SH-SY5Y (cell line): ENCODE data around the gene TRMO.

ENCODE experiments used
- GATA2 ChIP-seq: IDR thresholded peaks from 2 replicates; pipeline ENCODE4 v1.6.1; 2011; ENCODE audit warnings: mild to moderate bottlenecking, low read depth, low read length
- GATA3 ChIP-seq: IDR thresholded peaks from 2 replicates; pipeline ENCODE4 v1.6.1; 2011; ENCODE audit warnings: low read depth, mild to moderate bottlenecking, low read length, moderate library complexity

DNA sequence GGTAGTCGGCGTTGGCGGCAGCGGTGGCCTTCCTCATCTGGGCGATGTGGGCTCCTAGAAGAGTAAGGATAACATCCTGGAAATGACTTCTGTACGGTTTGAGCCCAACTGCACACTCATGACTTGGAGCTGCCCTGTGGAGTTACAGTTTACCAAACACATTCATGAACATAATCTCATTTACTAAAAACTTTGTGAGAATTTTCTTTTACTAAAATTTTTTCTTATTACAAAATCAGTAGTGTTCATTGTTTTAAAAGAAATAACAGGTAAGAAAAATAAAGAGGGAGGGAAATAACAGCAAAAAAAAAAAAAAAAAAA, 63.9 kb downstream of the TRMO start:
- TF ChIP-seq GATA2 (no peak), GATA3 (no peak)
